HCT116 (cell line): Measurements from ENCODE around the gene ADH1C. TPM values are rescaled to one million over a fixed set of nuclear protein-coding genes. Genes with fewer than 3 reads are reported as not detected.

ENCODE experiments used
- ATAC-seq: fragments of 200-7000 bp; cut with Tn5 transposase; 2 replicates; pipeline ENCODE4 v1.9.1; 2020; ENCODE audit warnings: mild to moderate bottlenecking, moderate library complexity
- BruUV-seq: library from RNA; stranded (reverse); fragments of 400-500 nt; replicated peaks from 2 replicates; lab custom pipeline; 2021; lab: Mats Ljungman, UMichigan
- CTCF ChIA-PET: fragments of 300-600 bp; sonication (Branson Sonifier 250); formaldehyde crosslinking; loops from one replicate; lab custom pipeline; 2021; ENCODE audit warnings: antibody characterized with exemption; lab: Charles Lee
- POLR2A ChIA-PET: fragments of 300-600, 350-600 bp; sonication (Branson Sonifier 250); formaldehyde crosslinking; loops from one replicate; lab custom pipeline; 2021; ENCODE audit warnings: antibody characterized with exemption; lab: Charles Lee
- RAD21 ChIA-PET, 2 experiments: fragments of 300-600 bp; sonication (Branson Sonifier 250); formaldehyde crosslinking; loops; one replicate each; lab custom pipeline; 2023; ENCODE audit warnings: low total read pairs in 2 of 2; ENCODE audit not compliant: uncharacterized antibody in 2 of 2, unreplicated experiment in 2 of 2, low non-redundant PET in 1 of 2; lab: Charles Lee
- DNase-seq: peaks from one replicate; pipeline ENCODE4 v3.0.0-alpha.2; 2010; ENCODE audit warnings: low read depth, low spot score
- H2AFZ ChIP-seq: fragments of 200-600 bp; shearing (Covaris generic), sonication (generic); 2 replicates; pipeline ENCODE4 v1.6.1; 2017; ENCODE audit warnings: low read depth, mixed run types, mixed read lengths, antibody characterized with exemption, low read length; ENCODE audit not compliant: poor library complexity, severe bottlenecking
- H3K27ac ChIP-seq: 2 replicates; pipeline ENCODE4 v1.5.1; 2012; ENCODE audit warnings: low read depth, low read length
- H3K27me3 ChIP-seq: fragments of 200-600 bp; sonication (generic); 2 replicates; pipeline ENCODE4 v1.6.1; 2016; ENCODE audit warnings: mixed run types, low read length, mixed read lengths; ENCODE audit not compliant: insufficient read depth
- H3K36me3 ChIP-seq, 2 experiments: fragments of 200-500 bp in 1 of 2; fragments of 200-600 bp in 1 of 2; sonication (Bioruptor generic) in 1 of 2; sonication (generic) in 1 of 2; 2 replicates each; pipeline versions ENCODE4 v1.5.1 to v1.6.1; 2014 to 2016; ENCODE audit warnings: low read length in 2 of 2, inconsistent platforms in 1 of 2, mixed read lengths in 1 of 2, mixed run types in 1 of 2; ENCODE audit not compliant: insufficient read depth in 2 of 2, control insufficient read depth in 1 of 2
- H3K4me1 ChIP-seq, 2 experiments: fragments of 200-600 bp in 1 of 2; sonication (generic) in 1 of 2; 2 replicates each; pipeline versions ENCODE4 v1.5.1 to v1.6.1; 2012 to 2017; ENCODE audit warnings: low read length in 2 of 2, inconsistent platforms in 1 of 2, mild to moderate bottlenecking in 1 of 2, mixed read lengths in 1 of 2, mixed run types in 1 of 2, moderate library complexity in 1 of 2; ENCODE audit not compliant: insufficient read depth in 2 of 2, control insufficient read depth in 1 of 2
- H3K4me2 ChIP-seq: fragments of 200-600 bp; sonication (generic); 2 replicates; pipeline ENCODE4 v1.6.1; 2017; ENCODE audit warnings: mixed run types, low read length, mixed read lengths
- H3K4me3 ChIP-seq, 2 experiments: fragments of 200-600 bp in 1 of 2; sonication (generic) in 1 of 2; replicated peaks in 1 of 2; 2 replicates each; pipeline ENCODE4 v1.5.1; 2011 to 2016; ENCODE audit warnings: low read length in 2 of 2, control low read depth in 1 of 2, low read depth in 1 of 2, mild to moderate bottlenecking in 1 of 2, mixed read lengths in 1 of 2, mixed run types in 1 of 2
- H3K79me2 ChIP-seq: fragments of 200-600 bp; sonication (generic); 2 replicates; pipeline ENCODE4 v1.6.1; 2017; ENCODE audit warnings: mild to moderate bottlenecking, mixed run types, low read length, moderate library complexity, mixed read lengths; ENCODE audit not compliant: insufficient read depth
- H3K9ac ChIP-seq: fragments of 200-600 bp; sonication (generic); 2 replicates; pipeline ENCODE4 v1.6.1; 2016; ENCODE audit warnings: low read length, mixed read lengths
- H3K9me2 ChIP-seq: fragments of 200-600 bp; sonication (generic), shearing (Covaris generic); 2 replicates; pipeline ENCODE4 v1.6.1; 2017; ENCODE audit warnings: mixed run types, mild to moderate bottlenecking, moderate library complexity; ENCODE audit not compliant: insufficient read depth
- H3K9me3 ChIP-seq, 2 experiments: fragments of 200-500 bp in 1 of 2; fragments of 200-600 bp in 1 of 2; sonication (Bioruptor generic) in 1 of 2; sonication (generic) in 1 of 2; 2 replicates each; pipeline ENCODE4 v1.6.1; 2014 to 2017; ENCODE audit warnings: low read length in 2 of 2, mixed read lengths in 2 of 2, inconsistent platforms in 1 of 2, low read depth in 1 of 2, mild to moderate bottlenecking in 1 of 2, mixed run types in 1 of 2, moderate library complexity in 1 of 2; ENCODE audit not compliant: control insufficient read depth in 1 of 2, insufficient read depth in 1 of 2
- H4K20me1 ChIP-seq: fragments of 200-600 bp; sonication (generic), shearing (Covaris generic); 2 replicates; pipeline ENCODE4 v1.6.1; 2017; ENCODE audit warnings: mixed run types, mild to moderate bottlenecking, moderate library complexity; ENCODE audit not compliant: insufficient read depth
- CTCF ChIP-seq, 3 experiments: fragments of 200-600 bp in 1 of 3; sonication (generic) in 1 of 3; IDR thresholded peaks in 2 of 3; conservative IDR thresholded peaks in 1 of 3; 2 replicates each; pipeline ENCODE4 v1.5.1; 2012 to 2017; ENCODE audit warnings: low read depth in 2 of 3, low read length in 2 of 3, antibody characterized with exemption in 1 of 3, borderline replicate concordance in 1 of 3, control low read depth in 1 of 3, mild to moderate bottlenecking in 1 of 3, mixed read lengths in 1 of 3, mixed run types in 1 of 3, moderate library complexity in 1 of 3; ENCODE audit not compliant: insufficient read depth in 1 of 3
- EGR1 ChIP-seq: IDR thresholded peaks from 2 replicates; pipeline ENCODE4 v1.6.1; 2012; ENCODE audit warnings: low read depth
- ELF1 ChIP-seq: IDR thresholded peaks from 2 replicates; pipeline ENCODE4 v1.6.1; 2012; ENCODE audit warnings: low read depth, borderline replicate concordance
- FOSL1 ChIP-seq: IDR thresholded peaks from 2 replicates; pipeline ENCODE4 v1.6.1; 2012; ENCODE audit warnings: low read depth
- POLR2A ChIP-seq: IDR thresholded peaks from 2 replicates; pipeline ENCODE4 v1.7.0; 2011; ENCODE audit warnings: borderline replicate concordance; ENCODE audit not compliant: insufficient read depth, insufficient read length; ENCODE audit errors: extremely low read depth
- POLR2AphosphoS5 ChIP-seq: IDR thresholded peaks from 2 replicates; pipeline ENCODE4 v1.6.1; 2011; ENCODE audit warnings: mild to moderate bottlenecking, low read depth, low read length, moderate library complexity
- TCF7L2 ChIP-seq: IDR thresholded peaks from 2 replicates; pipeline ENCODE4 v1.7.0; 2011; ENCODE audit warnings: borderline replicate concordance, inconsistent platforms; ENCODE audit not compliant: insufficient read depth, insufficient read length; ENCODE audit errors: extremely low read depth
- YY1 ChIP-seq: IDR thresholded peaks from 2 replicates; pipeline ENCODE4 v1.6.1; 2011; ENCODE audit warnings: low read length, low read depth, moderate library complexity, mild to moderate bottlenecking; ENCODE audit not compliant: insufficient replicate concordance; ENCODE audit errors: extremely low read depth
- ZFX ChIP-seq: fragments of 450-650 bp; IDR thresholded peaks from 2 replicates; pipeline ENCODE4 v1.6.1; 2017
- ZNF274 ChIP-seq: fragments of 200-500 bp; sonication (Bioruptor generic); IDR thresholded peaks from 2 replicates; pipeline ENCODE4 v1.6.1; 2014; ENCODE audit warnings: mild to moderate bottlenecking, low read depth, low read length, inconsistent platforms
- intact Hi-C: fragments of 100-400 bp; cut with micrococcal nuclease; formaldehyde crosslinking; loops from 2 replicates; pipeline ENCODE4 v1.10.0; 2022
- total RNA-seq: library from RNA; stranded (reverse); gene quantifications from one replicate; pipeline ENCODE4 v1.2.1, GENCODE V29; 2021; ENCODE audit not compliant: unreplicated experiment
- TF ChIP-seq, protein P1 (sequence below): IDR thresholded peaks from 2 replicates; pipeline ENCODE4 v1.6.1; 2012; ENCODE audit warnings: low read depth
- TF ChIP-seq, protein P2 (sequence below): IDR thresholded peaks from 2 replicates; pipeline ENCODE4 v1.6.1; 2011; ENCODE audit warnings: mild to moderate bottlenecking, low read length, moderate library complexity; ENCODE audit not compliant: insufficient replicate concordance; ENCODE audit errors: extremely low read depth
- TF ChIP-seq, protein P3 (sequence below): IDR thresholded peaks from 2 replicates; pipeline ENCODE4 v1.6.1; 2012

The ADH1C gene
- total RNA-seq, 1 experiment from 2014 or later: not detected

DNA sequence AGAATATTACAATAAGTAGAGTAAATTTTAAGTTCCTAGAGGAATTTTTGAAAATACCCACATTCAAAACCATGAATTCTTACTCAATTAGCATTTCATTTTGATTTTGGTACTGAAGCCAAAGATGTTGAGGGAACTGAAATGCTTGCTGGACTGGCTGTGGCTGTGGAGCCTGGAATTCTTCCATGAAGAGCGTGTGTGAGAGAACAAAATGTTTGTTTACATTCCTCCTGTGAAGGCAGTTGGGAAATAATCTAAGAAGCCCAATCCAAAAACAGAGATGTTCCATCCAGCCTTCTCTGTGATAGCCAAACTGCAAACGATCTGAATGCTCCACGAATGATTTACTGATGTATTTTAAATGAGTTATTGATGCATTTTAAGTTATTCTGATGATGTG, 27.6 kb downstream of the ADH1C start:
- no peak overlapping the region for H2AFZ ChIP-seq
- H3K9me3 ChIP-seq: no peaks in the 10 kb centered on the region
- no peak overlapping the region for H3K9ac ChIP-seq
- POLR2A ChIA-PET: no interaction called here
- no peaks in the 10 kb centered on the region for H3K27me3 ChIP-seq
- DNase-seq (no peak), ATAC-seq (no peak)
- H3K79me2 ChIP-seq: no peaks in the 10 kb centered on the region
- no peaks in the 10 kb centered on the region for H4K20me1 ChIP-seq
- BruUV-seq: no TSS peak
- no peaks in the 10 kb centered on the region for H3K9me2 ChIP-seq
- CTCF ChIA-PET: no interaction called here
- TF ChIP-seq EGR1 (no peak), CTCF (IDR thresholded peaks at IDR 0.05 in 2 of 3, conservative IDR thresholded peaks at IDR 0.05 in 1 of 3; ENCODE audit: borderline replicate concordance in 1 of 3, insufficient read depth in 1 of 3, low read depth in 2 of 3, low read length in 2 of 3) (no peak), TCF7L2 (no peak), POLR2AphosphoS5 (no peak), ELF1 (no peak), YY1 (no peak), ZFX (no peak), ZNF274 (no peak), POLR2A (no peak), FOSL1 (no peak)
- TF ChIP-seq, protein P1, sequence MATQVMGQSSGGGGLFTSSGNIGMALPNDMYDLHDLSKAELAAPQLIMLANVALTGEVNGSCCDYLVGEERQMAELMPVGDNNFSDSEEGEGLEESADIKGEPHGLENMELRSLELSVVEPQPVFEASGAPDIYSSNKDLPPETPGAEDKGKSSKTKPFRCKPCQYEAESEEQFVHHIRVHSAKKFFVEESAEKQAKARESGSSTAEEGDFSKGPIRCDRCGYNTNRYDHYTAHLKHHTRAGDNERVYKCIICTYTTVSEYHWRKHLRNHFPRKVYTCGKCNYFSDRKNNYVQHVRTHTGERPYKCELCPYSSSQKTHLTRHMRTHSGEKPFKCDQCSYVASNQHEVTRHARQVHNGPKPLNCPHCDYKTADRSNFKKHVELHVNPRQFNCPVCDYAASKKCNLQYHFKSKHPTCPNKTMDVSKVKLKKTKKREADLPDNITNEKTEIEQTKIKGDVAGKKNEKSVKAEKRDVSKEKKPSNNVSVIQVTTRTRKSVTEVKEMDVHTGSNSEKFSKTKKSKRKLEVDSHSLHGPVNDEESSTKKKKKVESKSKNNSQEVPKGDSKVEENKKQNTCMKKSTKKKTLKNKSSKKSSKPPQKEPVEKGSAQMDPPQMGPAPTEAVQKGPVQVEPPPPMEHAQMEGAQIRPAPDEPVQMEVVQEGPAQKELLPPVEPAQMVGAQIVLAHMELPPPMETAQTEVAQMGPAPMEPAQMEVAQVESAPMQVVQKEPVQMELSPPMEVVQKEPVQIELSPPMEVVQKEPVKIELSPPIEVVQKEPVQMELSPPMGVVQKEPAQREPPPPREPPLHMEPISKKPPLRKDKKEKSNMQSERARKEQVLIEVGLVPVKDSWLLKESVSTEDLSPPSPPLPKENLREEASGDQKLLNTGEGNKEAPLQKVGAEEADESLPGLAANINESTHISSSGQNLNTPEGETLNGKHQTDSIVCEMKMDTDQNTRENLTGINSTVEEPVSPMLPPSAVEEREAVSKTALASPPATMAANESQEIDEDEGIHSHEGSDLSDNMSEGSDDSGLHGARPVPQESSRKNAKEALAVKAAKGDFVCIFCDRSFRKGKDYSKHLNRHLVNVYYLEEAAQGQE: no peak
- TF ChIP-seq, protein P2, sequence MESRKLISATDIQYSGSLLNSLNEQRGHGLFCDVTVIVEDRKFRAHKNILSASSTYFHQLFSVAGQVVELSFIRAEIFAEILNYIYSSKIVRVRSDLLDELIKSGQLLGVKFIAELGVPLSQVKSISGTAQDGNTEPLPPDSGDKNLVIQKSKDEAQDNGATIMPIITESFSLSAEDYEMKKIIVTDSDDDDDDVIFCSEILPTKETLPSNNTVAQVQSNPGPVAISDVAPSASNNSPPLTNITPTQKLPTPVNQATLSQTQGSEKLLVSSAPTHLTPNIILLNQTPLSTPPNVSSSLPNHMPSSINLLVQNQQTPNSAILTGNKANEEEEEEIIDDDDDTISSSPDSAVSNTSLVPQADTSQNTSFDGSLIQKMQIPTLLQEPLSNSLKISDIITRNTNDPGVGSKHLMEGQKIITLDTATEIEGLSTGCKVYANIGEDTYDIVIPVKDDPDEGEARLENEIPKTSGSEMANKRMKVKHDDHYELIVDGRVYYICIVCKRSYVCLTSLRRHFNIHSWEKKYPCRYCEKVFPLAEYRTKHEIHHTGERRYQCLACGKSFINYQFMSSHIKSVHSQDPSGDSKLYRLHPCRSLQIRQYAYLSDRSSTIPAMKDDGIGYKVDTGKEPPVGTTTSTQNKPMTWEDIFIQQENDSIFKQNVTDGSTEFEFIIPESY: no peak
- TF ChIP-seq, protein P3, sequence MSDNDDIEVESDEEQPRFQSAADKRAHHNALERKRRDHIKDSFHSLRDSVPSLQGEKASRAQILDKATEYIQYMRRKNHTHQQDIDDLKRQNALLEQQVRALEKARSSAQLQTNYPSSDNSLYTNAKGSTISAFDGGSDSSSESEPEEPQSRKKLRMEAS: no peak
- TF ChIP-seq, all 23 proteins: peak for 0
- no peaks in the 10 kb centered on the region for H3K36me3 ChIP-seq
- no peak overlapping the region for H3K4me2 ChIP-seq
- RAD21 ChIA-PET: no interaction called here
- H3K4me3 ChIP-seq: no peak overlapping the region
- no peaks in the 10 kb centered on the region for H3K4me1 ChIP-seq
- no peak overlapping the region for H3K27ac ChIP-seq
- intact Hi-C loops: no loop called here
